Measurements from ENCODE around the gene BPHL. TPM values are rescaled to one million over a fixed set of nuclear protein-coding genes. Genes with fewer than 3 reads are reported as not detected.
"Not testable (repeated sequence)": the region's sequence is repeated elsewhere in the genome, so short reads cannot be mapped to it uniquely, and the experiment has no call there.

Gene BPHL
- total and polyA plus RNA-seq, 3 donors from 2014 or later, result 14.3 to 16.8 (median 16.8) TPM

DNA sequence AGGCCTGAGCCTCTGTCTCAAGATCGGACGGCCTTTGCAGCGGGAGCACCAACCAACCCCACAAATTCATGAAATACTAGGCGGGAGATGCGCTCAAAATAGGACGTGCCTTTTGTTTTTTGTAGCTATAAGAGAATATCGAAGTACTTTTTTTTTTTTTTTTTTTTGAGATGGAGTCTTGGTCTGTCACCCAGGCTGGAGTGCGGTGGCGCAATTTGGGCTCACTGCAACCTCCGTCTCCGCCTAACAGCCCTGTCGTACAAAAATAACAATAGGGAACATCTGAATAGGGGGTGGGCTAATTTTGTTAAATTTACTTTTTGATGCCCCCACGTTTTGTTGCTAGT, 44.7 kb downstream of the BPHL start:
- intact Hi-C loops (cut with DNase I; ENCODE audit: low total_unique reads), result loop anchor here (10.0 kb wide), 1 partner anchor 92 kb away; the partner anchor contains the start of gene PSMG4

DNA sequence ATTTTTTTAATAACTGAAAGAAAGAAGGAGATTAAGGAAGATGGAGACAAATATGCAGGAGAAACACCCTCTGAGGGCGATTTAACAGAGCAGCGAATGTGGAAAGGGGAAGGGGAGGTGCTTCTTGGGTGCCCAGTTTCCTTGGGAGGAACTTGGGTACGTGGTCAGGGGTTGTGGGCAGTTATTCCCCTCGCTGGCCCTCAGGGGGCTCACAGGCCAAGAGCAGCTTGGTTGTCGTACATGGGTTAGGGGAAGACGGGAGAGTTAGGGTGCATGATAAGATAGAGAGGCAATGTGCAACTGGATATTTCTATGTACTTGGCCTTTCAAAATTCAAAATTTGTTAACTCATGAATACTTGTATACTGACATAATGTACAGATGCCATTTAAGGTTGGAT, 45.9 kb downstream of the BPHL start:
- H3K9me3 ChIP-seq, result no peaks in the 10 kb centered on the region
- H3K27ac ChIP-seq, result no peak overlapping the region
- TF ChIP-seq POLR2A (IDR thresholded peaks at IDR 0.05), result no peak
- TF ChIP-seq, protein P1, sequence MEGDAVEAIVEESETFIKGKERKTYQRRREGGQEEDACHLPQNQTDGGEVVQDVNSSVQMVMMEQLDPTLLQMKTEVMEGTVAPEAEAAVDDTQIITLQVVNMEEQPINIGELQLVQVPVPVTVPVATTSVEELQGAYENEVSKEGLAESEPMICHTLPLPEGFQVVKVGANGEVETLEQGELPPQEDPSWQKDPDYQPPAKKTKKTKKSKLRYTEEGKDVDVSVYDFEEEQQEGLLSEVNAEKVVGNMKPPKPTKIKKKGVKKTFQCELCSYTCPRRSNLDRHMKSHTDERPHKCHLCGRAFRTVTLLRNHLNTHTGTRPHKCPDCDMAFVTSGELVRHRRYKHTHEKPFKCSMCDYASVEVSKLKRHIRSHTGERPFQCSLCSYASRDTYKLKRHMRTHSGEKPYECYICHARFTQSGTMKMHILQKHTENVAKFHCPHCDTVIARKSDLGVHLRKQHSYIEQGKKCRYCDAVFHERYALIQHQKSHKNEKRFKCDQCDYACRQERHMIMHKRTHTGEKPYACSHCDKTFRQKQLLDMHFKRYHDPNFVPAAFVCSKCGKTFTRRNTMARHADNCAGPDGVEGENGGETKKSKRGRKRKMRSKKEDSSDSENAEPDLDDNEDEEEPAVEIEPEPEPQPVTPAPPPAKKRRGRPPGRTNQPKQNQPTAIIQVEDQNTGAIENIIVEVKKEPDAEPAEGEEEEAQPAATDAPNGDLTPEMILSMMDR (IDR thresholded peaks at IDR 0.05), result no peak
- no peaks in the 10 kb centered on the region for H3K27me3 ChIP-seq
- intact Hi-C loops (cut with DNase I; ENCODE audit: low total_unique reads), result loop anchor here (10.0 kb wide), 1 partner anchor 90 kb away; the partner anchor contains the start of gene PSMG4
- WGBS, 2 donors, result 86 to 90% methylated on average over 6 of the region's 6 CpGs
- no peak for DNase-seq
- no peak overlapping the region for H3K4me3 ChIP-seq
- H3K36me3 ChIP-seq (ENCODE audit: low read depth, missing control alignments), result no peaks in the 10 kb centered on the region
- no peaks in the 10 kb centered on the region for H3K4me1 ChIP-seq

More for the DNA sequence above, 44.7 kb downstream of the BPHL start:
- Histone ChIP-seq H3K27me3 (no peaks in the 10 kb centered on the region), H3K36me3 (ENCODE audit: low read depth, missing control alignments) (no peaks in the 10 kb centered on the region), H3K4me3 (peak overlapping the region; percentile 61 to 65), H3K27ac (peak overlapping the region in 1 of 2 donors; percentile 84), H3K9me3 (no peaks in the 10 kb centered on the region), H3K4me1 (no peaks in the 10 kb centered on the region)
- TF ChIP-seq, protein P1 (IDR thresholded peaks at IDR 0.05), result no peak
- no peak for TF ChIP-seq POLR2A (IDR thresholded peaks at IDR 0.05)
- no peak for DNase-seq
- WGBS, 2 donors, result 20 to 33% methylated on average over 10 to 13 of the region's 13 CpGs

DNA sequence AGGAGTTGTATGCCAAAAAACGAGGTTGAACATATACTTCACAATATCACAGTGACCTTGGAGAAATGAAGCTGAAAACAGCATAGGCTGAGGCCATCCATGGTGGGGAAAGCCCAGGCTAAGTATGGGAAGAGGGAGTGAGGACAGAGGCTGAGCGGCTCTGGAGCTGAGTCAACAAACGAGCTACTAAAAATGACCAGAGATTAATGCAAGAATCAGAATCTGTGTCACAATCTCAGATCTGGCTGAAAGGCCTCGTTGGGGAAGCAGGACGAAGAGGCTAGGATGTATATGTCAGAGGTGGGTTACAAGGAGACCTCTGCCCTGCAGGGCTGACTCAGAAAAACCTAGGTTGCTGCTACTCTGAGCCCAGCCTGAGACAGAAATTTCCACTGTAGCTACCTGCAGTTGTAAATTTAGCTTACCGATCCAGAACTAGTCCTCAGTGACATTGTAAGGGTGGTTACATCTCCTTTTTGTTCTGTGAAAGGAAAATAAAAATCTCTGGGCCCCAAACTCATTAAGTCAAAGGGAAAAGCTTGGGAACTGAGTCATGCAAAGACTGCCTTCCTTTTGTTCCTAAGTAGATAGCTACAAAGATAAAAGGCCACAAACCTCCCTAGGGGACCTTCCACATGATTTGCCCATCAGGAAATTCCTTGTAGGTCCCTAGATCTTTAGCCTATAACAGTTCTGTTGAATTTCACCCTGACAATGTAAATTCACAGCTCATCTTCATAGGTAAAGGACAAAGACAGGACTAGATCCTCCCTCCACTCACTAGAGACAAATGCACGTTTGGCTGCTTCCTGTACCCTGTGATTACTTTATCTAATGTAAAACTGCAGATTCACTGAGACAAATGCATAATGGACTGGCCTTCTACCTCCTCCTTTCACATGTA, 47.4 kb downstream of the BPHL start:
- DNase-seq, result no peak
- Histone ChIP-seq H3K9me3 (no peaks in the 10 kb centered on the region), H3K36me3 (ENCODE audit: low read depth, missing control alignments) (no peaks in the 10 kb centered on the region), H3K4me3 (no peak overlapping the region), H3K27ac (no peak overlapping the region), H3K27me3 (no peaks in the 10 kb centered on the region), H3K4me1 (no peaks in the 10 kb centered on the region)
- WGBS, 2 donors, result 71 to 75% methylated on average over 7 of the region's 7 CpGs
- TF ChIP-seq, protein P1 (IDR thresholded peaks at IDR 0.05), result no peak
- no peak for TF ChIP-seq POLR2A (IDR thresholded peaks at IDR 0.05)
- intact Hi-C loops (cut with DNase I; ENCODE audit: low total_unique reads), result loop anchor here (10.0 kb wide), 1 partner anchor 89 kb away; the partner anchor contains the start of gene PSMG4

DNA sequence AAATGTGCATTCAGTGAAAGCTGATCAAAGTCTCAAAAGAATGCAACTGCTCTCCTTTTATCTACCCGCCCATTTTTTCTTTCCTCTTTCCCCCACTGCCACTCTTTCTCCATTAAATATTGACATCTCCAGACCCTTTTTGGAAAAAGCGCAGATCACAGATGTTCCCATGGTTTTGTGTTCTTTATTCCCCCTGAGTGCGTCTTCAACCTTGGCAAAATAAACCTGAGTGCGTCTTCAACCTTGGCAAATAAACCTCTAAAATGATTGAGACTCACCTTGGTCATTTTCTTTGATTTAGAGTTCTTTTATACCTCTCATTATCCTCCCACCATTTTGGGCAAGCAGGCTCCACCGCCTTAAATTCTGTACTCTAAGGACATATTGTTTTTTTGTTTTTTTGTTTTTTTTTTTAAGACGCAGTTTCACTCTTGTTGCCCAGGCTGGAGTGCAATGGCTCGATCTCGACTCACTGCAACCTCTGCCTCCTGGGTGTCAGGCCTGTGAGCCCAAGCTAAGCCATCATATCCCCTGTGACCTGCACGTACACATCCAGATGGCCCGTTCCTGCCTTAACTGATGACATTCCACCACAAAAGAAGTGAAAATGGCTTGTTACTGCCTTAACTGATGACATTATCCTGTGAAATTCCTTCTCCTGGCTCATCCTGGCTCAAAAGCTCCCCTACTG, 48.2 kb downstream of the BPHL start:
- not testable (repeated sequence) for H3K36me3 ChIP-seq (ENCODE audit: low read depth, missing control alignments); H3K9me3 ChIP-seq; H3K27me3 ChIP-seq; H3K27ac ChIP-seq; DNase-seq; H3K4me1 ChIP-seq; H3K4me3 ChIP-seq
- intact Hi-C loops (cut with DNase I; ENCODE audit: low total_unique reads), result loop anchor here (10.0 kb wide), 1 partner anchor 88 kb away; the partner anchor contains the start of gene PSMG4
- WGBS, 2 donors, result 89 to 93% methylated on average over 10 of the region's 10 CpGs

DNA sequence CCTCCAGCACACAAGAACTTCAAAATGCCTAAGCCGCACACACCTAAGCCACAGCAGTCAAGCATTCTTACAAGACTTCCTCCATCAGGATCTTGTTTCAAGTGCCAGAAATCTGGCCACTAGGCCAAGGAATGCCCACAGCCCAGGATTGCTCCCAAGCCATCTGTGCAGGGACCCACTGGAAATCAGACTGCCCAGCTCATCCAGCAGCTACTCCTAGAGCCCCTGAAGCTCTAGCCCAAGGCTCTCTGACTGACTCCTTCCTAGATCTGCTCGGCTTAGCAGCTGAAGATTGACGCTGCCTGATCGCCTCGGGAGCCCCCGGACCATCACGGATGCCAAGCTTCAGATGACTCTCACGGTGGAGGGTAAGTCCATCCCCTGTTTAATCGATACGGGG, 49.5 kb downstream of the BPHL start:
- H3K27ac ChIP-seq, DNase-seq: not testable (repeated sequence)
- intact Hi-C loops (cut with DNase I; ENCODE audit: low total_unique reads), result loop anchor here (10.0 kb wide), 1 partner anchor 87 kb away; the partner anchor contains the start of gene PSMG4

DNA sequence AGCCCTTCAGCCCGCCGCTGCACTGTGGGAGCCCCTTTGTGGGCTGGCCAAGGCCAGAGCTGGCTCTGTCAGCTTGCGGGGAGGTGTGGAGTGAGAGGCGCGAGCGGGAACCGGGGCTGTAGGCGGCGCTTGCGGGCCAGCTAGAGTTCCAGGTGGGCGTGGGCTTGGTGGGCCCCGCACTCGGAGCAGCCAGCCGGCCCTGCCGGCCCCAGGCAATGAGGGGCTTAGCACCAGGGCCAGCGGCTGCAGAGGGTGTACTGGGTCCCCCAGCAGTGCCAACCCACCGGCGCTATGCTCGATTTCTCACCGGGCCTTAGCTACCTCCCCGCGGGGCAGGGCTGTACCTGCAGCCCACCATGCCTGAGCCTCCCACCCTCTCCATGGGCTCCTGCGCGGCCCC, 52.2 kb downstream of the BPHL start:
- 94% methylated on average over 24 of the region's 24 CpGs; no CpG with 5 or more reads in 1 of the 2 donors for WGBS, 2 donors
- H3K9me3 ChIP-seq; H3K27ac ChIP-seq; intact Hi-C loops (cut with DNase I; ENCODE audit: low total_unique reads); H3K4me1 ChIP-seq; H3K27me3 ChIP-seq; H3K4me3 ChIP-seq; DNase-seq; H3K36me3 ChIP-seq (ENCODE audit: low read depth, missing control alignments): not testable (repeated sequence)

More for the DNA sequence above, 49.5 kb downstream of the BPHL start:
- WGBS, 2 donors, result 94 to 95% methylated on average over 10 of the region's 10 CpGs
- H3K4me3 ChIP-seq; H3K4me1 ChIP-seq; H3K27me3 ChIP-seq; H3K9me3 ChIP-seq; H3K36me3 ChIP-seq (ENCODE audit: low read depth, missing control alignments): not testable (repeated sequence)

DNA sequence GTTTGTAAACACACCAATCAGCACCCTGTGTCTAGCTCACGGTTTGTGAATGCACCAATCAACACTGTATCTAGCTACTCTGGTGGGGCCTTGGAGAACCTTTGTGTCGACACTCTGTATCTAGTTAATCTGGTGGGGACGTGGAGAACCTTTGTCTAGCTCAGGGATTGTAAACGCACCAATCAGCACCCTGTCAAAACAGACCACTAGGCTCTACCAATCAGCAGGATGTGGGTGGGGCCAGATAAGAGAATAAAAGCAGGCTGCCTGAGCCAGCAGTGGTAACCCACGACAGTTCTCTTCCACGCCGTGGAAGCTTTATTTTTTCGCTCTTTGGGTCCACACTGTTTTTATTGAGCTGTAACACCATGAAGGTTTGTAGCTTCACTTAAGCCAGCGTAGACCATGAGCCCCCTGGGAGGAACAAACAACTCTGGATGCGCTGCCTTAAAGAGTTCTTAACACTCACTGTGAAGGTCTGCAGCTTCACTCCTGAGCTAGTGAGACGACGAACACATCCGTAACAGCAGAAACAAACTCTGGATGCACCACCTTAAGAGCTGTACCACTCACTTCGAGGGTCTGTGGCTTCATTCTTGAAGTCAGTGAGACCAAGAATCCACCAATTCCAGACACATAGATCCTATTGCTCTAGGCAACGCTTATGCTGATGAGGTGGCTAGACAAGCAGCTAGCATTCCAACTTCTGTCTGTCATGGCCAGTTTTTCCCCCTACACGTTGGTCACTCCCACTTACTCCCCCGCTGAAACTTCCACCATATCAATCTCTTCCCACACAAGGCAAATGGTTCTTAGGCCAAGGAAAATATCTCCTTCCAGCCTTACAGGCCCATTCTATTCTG, 53.0 kb downstream of the BPHL start:
- H3K9me3 ChIP-seq; H3K4me1 ChIP-seq; intact Hi-C loops (cut with DNase I; ENCODE audit: low total_unique reads); H3K27me3 ChIP-seq; H3K4me3 ChIP-seq; H3K27ac ChIP-seq; H3K36me3 ChIP-seq (ENCODE audit: low read depth, missing control alignments); DNase-seq: not testable (repeated sequence)
- WGBS, 2 donors, result 73 to 75% methylated on average over 14 to 17 of the region's 17 CpGs

DNA sequence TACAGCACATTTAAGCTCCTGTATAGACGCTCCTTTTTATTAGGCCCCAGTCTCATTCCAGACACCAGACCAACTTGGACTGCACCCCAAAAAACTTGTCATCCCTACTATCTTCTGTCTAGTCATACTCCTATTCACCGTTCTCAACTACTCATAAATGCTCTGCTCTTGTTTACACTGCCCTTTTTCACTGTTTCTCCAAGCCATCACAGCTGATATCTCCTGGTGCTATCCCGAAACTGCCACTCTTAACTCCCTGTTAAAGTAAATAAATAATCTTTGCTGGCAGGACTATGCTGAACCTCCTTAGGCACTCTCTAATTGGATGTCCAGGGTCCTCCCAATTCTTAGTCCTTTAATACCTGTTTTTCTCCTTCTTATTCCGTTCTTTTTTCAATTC, 54.3 kb downstream of the BPHL start:
- H3K27me3 ChIP-seq; H3K4me1 ChIP-seq; H3K4me3 ChIP-seq; H3K27ac ChIP-seq; DNase-seq; H3K36me3 ChIP-seq (ENCODE audit: low read depth, missing control alignments); intact Hi-C loops (cut with DNase I; ENCODE audit: low total_unique reads); H3K9me3 ChIP-seq: not testable (repeated sequence)
- WGBS, 2 donors, result 83 to 86% methylated on average over 4 of the region's 4 CpGs

All from testis (tissue), 3 donors.